GM12878 (cell line): ENCODE data around the gene TMEM97. TPM values are rescaled to one million over a fixed set of nuclear protein-coding genes. Genes with fewer than 3 reads are reported as not detected.
A peak's percentile ranks its signal among the peaks of the same experiment; 100 is the strongest.

Source experiments
- ATAC-seq: fragments of 200-7000 bp; cut with Tn5 transposase; 3 replicates; pipeline ENCODE4 v1.9.1; 2020; ENCODE audit warnings: mild to moderate bottlenecking, moderate library complexity
- BruUV-seq: library from RNA; stranded (reverse); fragments of 400-500 nt; replicated peaks from 2 replicates; lab custom pipeline; 2021; lab: Mats Ljungman, UMichigan
- CTCF ChIA-PET: fragments of 300-600 bp; sonication (Branson Sonifier 250); formaldehyde crosslinking; extraction: SDS; loops from one replicate; lab custom pipeline; 2021; ENCODE audit warnings: inconsistent platforms; lab: Yijun Ruan, JAX
- POLR2A ChIA-PET: fragments of 350-600 bp; formaldehyde crosslinking; extraction: SDS; loops from one replicate; lab custom pipeline; 2021; ENCODE audit warnings: inconsistent platforms; lab: Charles Lee
- RAD21 ChIA-PET: fragments of 300-600 bp; sonication (Branson Sonifier 250); formaldehyde crosslinking; loops from one replicate; lab custom pipeline; 2023; ENCODE audit warnings: antibody characterized with exemption; ENCODE audit not compliant: unreplicated experiment; lab: Charles Lee
- SMC1A ChIA-PET: fragments of 300-600 bp; sonication (Branson Sonifier 250); formaldehyde crosslinking; loops from one replicate; lab custom pipeline; 2023; ENCODE audit not compliant: unreplicated experiment, uncharacterized antibody; lab: Charles Lee
- DNase-seq: peaks from one replicate; pipeline ENCODE4 v3.0.0-alpha.2; 2011; ENCODE audit warnings: low read depth, low spot score
- FAIRE-seq: peaks from 3 replicates; lab custom pipeline; 2011; peaks lifted over from hg19 to GRCh38; lab: Jason Lieb, UNC
- H2AFZ ChIP-seq: 2 replicates; pipeline ENCODE4 v1.6.0; 2011; ENCODE audit warnings: low read depth, low read length, control low read depth; ENCODE audit not compliant: control insufficient read depth
- H3K27ac ChIP-seq: 2 replicates; pipeline ENCODE4 v1.5.1; 2011; ENCODE audit warnings: control low read depth; ENCODE audit not compliant: control insufficient read depth, insufficient read depth
- H3K27me3 ChIP-seq, 2 experiments: replicated peaks in 1 of 2; 2 replicates each; pipeline versions ENCODE4 v1.6.0 to v1.6.1; 2011; ENCODE audit warnings: low read length in 1 of 2; ENCODE audit not compliant: control insufficient read depth in 2 of 2, insufficient read depth in 2 of 2
- H3K36me3 ChIP-seq, 2 experiments: 2 replicates each; pipeline ENCODE4 v1.5.1; 2011; ENCODE audit warnings: low read length in 1 of 2; ENCODE audit not compliant: control insufficient read depth in 2 of 2, insufficient read depth in 2 of 2
- H3K4me1 ChIP-seq: 2 replicates; pipeline ENCODE4 v1.6.1; 2011; ENCODE audit warnings: mild to moderate bottlenecking, low read length, moderate library complexity, mixed read lengths; ENCODE audit not compliant: control insufficient read depth, insufficient read depth
- H3K4me2 ChIP-seq: 2 replicates; pipeline ENCODE4 v1.6.0; 2011; ENCODE audit warnings: control low read depth; ENCODE audit not compliant: control insufficient read depth, insufficient read depth
- H3K4me3 ChIP-seq: fragments of 200-600 bp; sonication (generic); 2 replicates; pipeline ENCODE4 v1.5.1; 2016
- H3K79me2 ChIP-seq: 2 replicates; pipeline ENCODE4 v1.6.0; 2011; ENCODE audit warnings: low read length; ENCODE audit not compliant: control insufficient read depth, insufficient read depth
- H3K9ac ChIP-seq: 2 replicates; pipeline ENCODE4 v1.8.0; 2011; ENCODE audit warnings: low read length, control low read depth, mixed read lengths; ENCODE audit not compliant: control insufficient read depth, insufficient read depth
- H3K9me3 ChIP-seq: replicated peaks from 3 replicates; pipeline ENCODE4 v1.5.1; 2011; ENCODE audit warnings: mild to moderate bottlenecking, low read length; ENCODE audit not compliant: control insufficient read depth, insufficient read depth
- H4K20me1 ChIP-seq: 2 replicates; pipeline ENCODE4 v1.6.0; 2011; ENCODE audit not compliant: control insufficient read depth, insufficient read depth
- RAD21 ChIP-seq: IDR thresholded peaks from 2 replicates; pipeline ENCODE4 v1.6.1; 2011; ENCODE audit warnings: mild to moderate bottlenecking, low read depth, low read length, moderate library complexity; ENCODE audit not compliant: insufficient read depth
- WGBS: methylation state at CpG from one replicate; pipeline ENCODE4 v1.1.6; 2016; ENCODE audit warnings: low lambda C conversion rate; ENCODE audit not compliant: insufficient replicate concordance, insufficient coverage; ENCODE audit errors: missing lambda C conversion rate; 5-methylcytosine and 5-hydroxymethylcytosine counted together
- in situ Hi-C: fragments of 300-500 bp; cut with MboI; formaldehyde crosslinking; loops from 9 replicates; pipeline ENCODE4 v1.14.3; 2018; ENCODE audit warnings: mixed read lengths
- intact Hi-C: fragments of 100-400 bp; cut with micrococcal nuclease; formaldehyde crosslinking; loops from one replicate; pipeline ENCODE4 v1.14.2; 2022; ENCODE audit not compliant: unreplicated experiment
- polyA plus RNA-seq, 11 experiments: library from polyadenylated mRNA; depleted of rRNA in 4 of 11; unstranded in 6 of 11; stranded (reverse) in 5 of 11; fragments of >200 nt; fragmentation: Nextera tagmentation in 4 of 11; fragmentation: Illumina TruSeq in 1 of 11; extraction: Ambion mirVana in 4 of 11; extraction: Trizol in 1 of 11; gene quantifications; 1 replicate in 1 of 11; 2 replicates in 10 of 11; pipeline versions ENCODE4 v1.2.1 to v1.2.3, GENCODE V29; 2011 to 2016; ENCODE audit warnings: inconsistent platforms in 2 of 11, missing spikeins in 2 of 11, low read depth in 1 of 11
- total RNA-seq, 4 experiments: library from RNA; depleted of rRNA in 3 of 4; stranded (reverse); fragments of >200 nt in 3 of 4; fragmentation: Illumina TruSeq in 1 of 4; extraction: Trizol in 1 of 4; gene quantifications; 2 replicates each; pipeline versions ENCODE4 v1.2.1 to v1.2.3, GENCODE V29; 2013 to 2021
- TF ChIP-seq, protein P1 (sequence below): fragments of 450-650 bp; IDR thresholded peaks from 2 replicates; pipeline ENCODE4 v1.6.1; 2017; ENCODE audit warnings: low read depth, mild to moderate bottlenecking, moderate library complexity
- TF ChIP-seq, protein P2 (sequence below), 3 experiments: IDR thresholded peaks in 2 of 3; conservative IDR thresholded peaks in 1 of 3; 2 replicates each; pipeline ENCODE4 v1.5.1; 2011; ENCODE audit warnings: low read depth in 3 of 3, low read length in 3 of 3, mild to moderate bottlenecking in 3 of 3, control low read depth in 2 of 3, moderate library complexity in 2 of 3, inconsistent platforms in 1 of 3, mixed read lengths in 1 of 3; ENCODE audit not compliant: control insufficient read depth in 2 of 3, insufficient read depth in 1 of 3; ENCODE audit errors: extremely low read depth in 1 of 3

Gene TMEM97
- total and polyA plus RNA-seq, 10 of the 15 experiments (the other 5 are each of a cell fraction or from before 2014, with no cell fraction given) = 58.0 to 134 (median 86.0) TPM

DNA sequence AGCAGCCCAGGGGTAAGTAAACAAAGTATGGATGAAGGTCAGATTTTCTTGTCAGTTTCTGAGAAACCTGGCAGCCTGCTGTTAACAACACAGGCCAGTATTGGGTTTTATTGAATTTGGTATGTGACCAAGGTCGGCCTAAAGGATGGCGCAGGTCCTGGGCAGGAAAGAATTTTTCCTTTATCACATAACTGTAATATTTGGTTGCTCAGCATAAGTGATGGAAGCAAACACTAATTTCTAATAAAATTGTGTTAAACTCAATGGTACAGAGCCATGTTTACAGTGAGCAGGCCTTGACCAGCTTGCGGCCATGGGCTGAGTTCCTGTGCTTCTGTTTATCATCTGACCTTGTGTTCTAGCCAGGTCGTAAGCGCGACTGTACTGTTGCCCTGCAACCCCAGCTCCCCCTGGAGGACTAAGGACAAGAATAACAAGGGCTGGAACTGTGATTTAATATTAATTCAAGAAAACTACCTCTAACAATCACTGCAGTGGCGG is 27.8 kb downstream of the TMEM97 start:
- FAIRE-seq = no peak
- POLR2A ChIA-PET = interaction anchor here (0.5 kb wide), 1 partner anchor 197 kb away, joined by 7 read pairs; no protein-coding TSS in a partner anchor

More for the DNA sequence above, 27.8 kb downstream of the TMEM97 start:
- TF ChIP-seq RAD21 = peak; percentile 36; the same call in 1 of the 2 replicates
- TF ChIP-seq, protein P1, sequence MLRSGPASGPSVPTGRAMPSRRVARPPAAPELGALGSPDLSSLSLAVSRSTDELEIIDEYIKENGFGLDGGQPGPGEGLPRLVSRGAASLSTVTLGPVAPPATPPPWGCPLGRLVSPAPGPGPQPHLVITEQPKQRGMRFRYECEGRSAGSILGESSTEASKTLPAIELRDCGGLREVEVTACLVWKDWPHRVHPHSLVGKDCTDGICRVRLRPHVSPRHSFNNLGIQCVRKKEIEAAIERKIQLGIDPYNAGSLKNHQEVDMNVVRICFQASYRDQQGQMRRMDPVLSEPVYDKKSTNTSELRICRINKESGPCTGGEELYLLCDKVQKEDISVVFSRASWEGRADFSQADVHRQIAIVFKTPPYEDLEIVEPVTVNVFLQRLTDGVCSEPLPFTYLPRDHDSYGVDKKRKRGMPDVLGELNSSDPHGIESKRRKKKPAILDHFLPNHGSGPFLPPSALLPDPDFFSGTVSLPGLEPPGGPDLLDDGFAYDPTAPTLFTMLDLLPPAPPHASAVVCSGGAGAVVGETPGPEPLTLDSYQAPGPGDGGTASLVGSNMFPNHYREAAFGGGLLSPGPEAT = no peak
- TF ChIP-seq, protein P2, sequence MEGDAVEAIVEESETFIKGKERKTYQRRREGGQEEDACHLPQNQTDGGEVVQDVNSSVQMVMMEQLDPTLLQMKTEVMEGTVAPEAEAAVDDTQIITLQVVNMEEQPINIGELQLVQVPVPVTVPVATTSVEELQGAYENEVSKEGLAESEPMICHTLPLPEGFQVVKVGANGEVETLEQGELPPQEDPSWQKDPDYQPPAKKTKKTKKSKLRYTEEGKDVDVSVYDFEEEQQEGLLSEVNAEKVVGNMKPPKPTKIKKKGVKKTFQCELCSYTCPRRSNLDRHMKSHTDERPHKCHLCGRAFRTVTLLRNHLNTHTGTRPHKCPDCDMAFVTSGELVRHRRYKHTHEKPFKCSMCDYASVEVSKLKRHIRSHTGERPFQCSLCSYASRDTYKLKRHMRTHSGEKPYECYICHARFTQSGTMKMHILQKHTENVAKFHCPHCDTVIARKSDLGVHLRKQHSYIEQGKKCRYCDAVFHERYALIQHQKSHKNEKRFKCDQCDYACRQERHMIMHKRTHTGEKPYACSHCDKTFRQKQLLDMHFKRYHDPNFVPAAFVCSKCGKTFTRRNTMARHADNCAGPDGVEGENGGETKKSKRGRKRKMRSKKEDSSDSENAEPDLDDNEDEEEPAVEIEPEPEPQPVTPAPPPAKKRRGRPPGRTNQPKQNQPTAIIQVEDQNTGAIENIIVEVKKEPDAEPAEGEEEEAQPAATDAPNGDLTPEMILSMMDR (IDR thresholded peaks at IDR 0.05 in 2 of 3, conservative IDR thresholded peaks at IDR 0.05 in 1 of 3; ENCODE audit: control insufficient read depth in 2 of 3, extremely low read depth in 1 of 3, insufficient read depth in 1 of 3, low read depth in 3 of 3, low read length in 3 of 3) = peak; percentile 11 to 20 (median 19); a peak in 1 of 6 replicates
- Histone ChIP-seq H3K4me2 (no peak overlapping the region), H3K27ac (no peak overlapping the region), H3K9ac (no peak overlapping the region), H3K36me3 (peaks cover 18 to 30% of the 10 kb centered on the region in 2 experiments), H3K79me2 (no peaks in the 10 kb centered on the region), H2AFZ (no peak overlapping the region), H3K4me3 (no peak overlapping the region), H4K20me1 (no peaks in the 10 kb centered on the region), H3K9me3 (no peaks in the 10 kb centered on the region), H3K4me1 (no peaks in the 10 kb centered on the region), H3K27me3 (no peaks in the 10 kb centered on the region)
- BruUV-seq = no TSS peak
- DNase-seq = no peak
- intact Hi-C loops (no loop called here), in situ Hi-C loops (no loop called here)
- WGBS = 99% methylated on average over 7 of the region's 7 CpGs
- 0 out of 3 replicates have a peak, but pooled peaks have one; percentile 38 for ATAC-seq
- ChIA-PET SMC1A (interaction anchor here (1.4 kb wide), 1 partner anchor 11 kb away, joined by 3 read pairs; the partner anchor contains the start of genes IFT20 and TNFAIP1), CTCF (interaction anchor here (0.7 to 1.2 kb wide), 2 partner anchors 11 to 199 kb away, joined by 3 read pairs; partner anchors contain the start of genes IFT20 and TNFAIP1), RAD21 (no interaction called here)
